K562 (cell line): Measurements from ENCODE around the gene NOL12. TPM values are rescaled to one million over a fixed set of nuclear protein-coding genes. Genes with fewer than 3 reads are reported as not detected.

Source experiments
- ATF2 ChIP-seq: sonication (generic); formaldehyde crosslinking; IDR thresholded peaks from 2 replicates; pipeline ENCODE4 v1.8.1; 2022; ENCODE audit warnings: missing genetic modification reagents
- CBFB ChIP-seq: sonication (generic); formaldehyde crosslinking; IDR thresholded peaks from 2 replicates; pipeline ENCODE4 v1.4.0; 2020; ENCODE audit warnings: mild to moderate bottlenecking, missing genetic modification reagents
- ETV5 ChIP-seq: sonication (generic); formaldehyde crosslinking; IDR thresholded peaks from 2 replicates; pipeline ENCODE4 v1.4.0; 2020; ENCODE audit warnings: low read depth, mild to moderate bottlenecking, missing genetic modification reagents
- HIVEP1 ChIP-seq: fragments of 250-450 bp; sonication (Bioruptor Pico); IDR thresholded peaks from 2 replicates; pipeline ENCODE4 v1.4.0; 2020; ENCODE audit warnings: mild to moderate bottlenecking
- MCM3 ChIP-seq: fragments of 450-650 bp; IDR thresholded peaks from 2 replicates; pipeline ENCODE4 v1.6.1; 2016
- MEF2A ChIP-seq: IDR thresholded peaks from 2 replicates; pipeline ENCODE4 v1.6.1; 2011; ENCODE audit warnings: low read depth, mild to moderate bottlenecking, low read length, moderate library complexity; ENCODE audit not compliant: control insufficient read depth
- NELFE ChIP-seq: IDR thresholded peaks from 2 replicates; pipeline ENCODE4 v1.6.1; 2011; ENCODE audit warnings: mild to moderate bottlenecking; ENCODE audit not compliant: insufficient read depth, insufficient read length
- NFIC ChIP-seq: fragments of 450-650 bp; IDR thresholded peaks from 2 replicates; pipeline ENCODE4 v1.6.1; 2017; ENCODE audit warnings: mild to moderate bottlenecking, inconsistent platforms
- NFXL1 ChIP-seq: fragments of 450-650 bp; formaldehyde crosslinking; IDR thresholded peaks from 2 replicates; pipeline ENCODE4 v1.4.0; 2021; ENCODE audit warnings: mild to moderate bottlenecking
- NRF1 ChIP-seq, 2 experiments: fragments of 450-650 bp; IDR thresholded peaks in 1 of 2; conservative IDR thresholded peaks in 1 of 2; 2 replicates each; pipeline ENCODE4 v1.6.1; 2014; ENCODE audit warnings: mild to moderate bottlenecking in 2 of 2
- RBM34 ChIP-seq: fragments of 200-400 bp; formaldehyde crosslinking; IDR thresholded peaks from 2 replicates; pipeline ENCODE4 v1.6.1; 2018; ENCODE audit warnings: low read length, borderline replicate concordance; ENCODE audit not compliant: insufficient read depth
- SMARCA5 ChIP-seq: fragments of 450-650 bp; IDR thresholded peaks from 2 replicates; pipeline ENCODE4 v1.6.1; 2016
- SMARCE1 ChIP-seq: fragments of 450-650 bp; IDR thresholded peaks from 2 replicates; pipeline ENCODE4 v1.7.1; 2016; ENCODE audit warnings: mild to moderate bottlenecking
- SUPT5H ChIP-seq: fragments of 450-650 bp; IDR thresholded peaks from 2 replicates; pipeline ENCODE4 v1.6.1; 2016
- TBP ChIP-seq: optimal IDR thresholded peaks from 2 replicates; pipeline ENCODE3; 2011; ENCODE audit warnings: low read depth, low read length, improper control_type of control experiment
- TEAD1 ChIP-seq, 2 experiments: fragments of 450-650 bp in 1 of 2; sonication (generic) in 1 of 2; formaldehyde crosslinking; IDR thresholded peaks; 2 replicates each; pipeline versions ENCODE4 v1.4.0 to v1.8.0; 2020 to 2022; ENCODE audit warnings: mild to moderate bottlenecking in 2 of 2, missing genetic modification reagents in 1 of 2
- USF2 ChIP-seq: sonication (generic); formaldehyde crosslinking; IDR thresholded peaks from 2 replicates; pipeline ENCODE4 v1.5.0; 2020; ENCODE audit warnings: missing genetic modification reagents
- ZNF766 ChIP-seq: fragments of 200-800 bp; sonication (Bioruptor generic); conservative IDR thresholded peaks from 2 replicates; pipeline ENCODE4 v1.6.1; 2016; ENCODE audit warnings: missing genetic modification characterization, missing compliant biosample characterization
- polyA plus RNA-seq, 8 experiments: library from polyadenylated mRNA; depleted of rRNA in 4 of 8; stranded (reverse) in 5 of 8; unstranded in 3 of 8; fragments of >200 nt; fragmentation: Nextera tagmentation in 2 of 8; fragmentation: Illumina TruSeq in 1 of 8; extraction: Ambion mirVana in 2 of 8; extraction: Trizol in 1 of 8; gene quantifications; 2 replicates each; pipeline versions ENCODE4 v1.2.1 to v1.2.3, GENCODE V29; 2011 to 2014; ENCODE audit warnings: inconsistent platforms in 1 of 8, missing spikeins in 1 of 8
- total RNA-seq, 7 experiments: library from RNA; depleted of rRNA in 6 of 7; stranded (reverse); fragments of >200 nt in 6 of 7; fragmentation: Illumina TruSeq in 2 of 7; extraction: Trizol in 2 of 7; gene quantifications; 2 replicates each; pipeline versions ENCODE4 v1.2.1 to v1.2.3, GENCODE V29; 2011 to 2021; ENCODE audit warnings: low replicate concordance in 1 of 7
- TF ChIP-seq, protein P1 (sequence below), 3 experiments: fragments of 200-800 bp in 1 of 3; fragments of 250-450 bp in 1 of 3; fragments of 450-650 bp in 1 of 3; sonication (Bioruptor Pico) in 1 of 3; sonication (Bioruptor generic) in 1 of 3; formaldehyde crosslinking in 1 of 3; IDR thresholded peaks; 2 replicates each; pipeline versions ENCODE4 v1.6.1 to v1.8.0; 2016 to 2022; ENCODE audit warnings: mild to moderate bottlenecking in 2 of 3, missing genetic modification characterization in 2 of 3, missing compliant biosample characterization in 1 of 3, moderate library complexity in 1 of 3
- TF ChIP-seq, protein P2 (sequence below), 2 experiments: IDR thresholded peaks; 2 replicates each; pipeline ENCODE4 v1.6.1; 2011; ENCODE audit warnings: borderline replicate concordance in 1 of 2, control low read depth in 1 of 2, low read depth in 1 of 2, low read length in 1 of 2, mild to moderate bottlenecking in 1 of 2, mixed read lengths in 1 of 2, moderate library complexity in 1 of 2; ENCODE audit not compliant: insufficient read depth in 1 of 2, insufficient read length in 1 of 2, poor library complexity in 1 of 2, severe bottlenecking in 1 of 2; ENCODE audit errors: extremely low read depth in 1 of 2

The NOL12 gene
- total and polyA plus RNA-seq, 9 of the 15 experiments (the other 6 are each of a cell fraction or from before 2014, with no cell fraction given), result 2.8 to 40.9 (median 28.5) TPM

GRCh38 chr22:37674951-37675929, 10.9 kb upstream of the NOL12 start, which contains the start of gene LGALS1 (continued):
- TF ChIP-seq ZNF766 (CRISPR knock-in tag) (0 out of 2 replicates have a peak, but pooled peaks have one; percentile 8), ATF2 (CRISPR knock-in tag) (no peak), NELFE (no peak), TEAD1 (CRISPR knock-in tag; IDR thresholded peaks at IDR 0.05) (peak; percentile 31 to 38; a peak in 1 of 4 replicates), RBM34 (no peak), CBFB (CRISPR knock-in tag) (no peak), HIVEP1 (CRISPR knock-in tag) (no peak), MCM3 (no peak), SMARCE1 (0 out of 2 replicates have a peak, but pooled peaks have one; percentile 1), TBP (peak; percentile 76), NFXL1 (no peak), SMARCA5 (peak; percentile 86), NFIC (peak; percentile 90), MEF2A (no peak), USF2 (CRISPR knock-in tag) (no peak), ETV5 (CRISPR knock-in tag) (peak; percentile 96), SUPT5H (peak; percentile 73), NRF1 (conservative IDR thresholded peaks at IDR 0.05 in 1 of 2, IDR thresholded peaks at IDR 0.05 in 1 of 2) (peak; percentile 84 to 87)
- TF ChIP-seq, protein P1, sequence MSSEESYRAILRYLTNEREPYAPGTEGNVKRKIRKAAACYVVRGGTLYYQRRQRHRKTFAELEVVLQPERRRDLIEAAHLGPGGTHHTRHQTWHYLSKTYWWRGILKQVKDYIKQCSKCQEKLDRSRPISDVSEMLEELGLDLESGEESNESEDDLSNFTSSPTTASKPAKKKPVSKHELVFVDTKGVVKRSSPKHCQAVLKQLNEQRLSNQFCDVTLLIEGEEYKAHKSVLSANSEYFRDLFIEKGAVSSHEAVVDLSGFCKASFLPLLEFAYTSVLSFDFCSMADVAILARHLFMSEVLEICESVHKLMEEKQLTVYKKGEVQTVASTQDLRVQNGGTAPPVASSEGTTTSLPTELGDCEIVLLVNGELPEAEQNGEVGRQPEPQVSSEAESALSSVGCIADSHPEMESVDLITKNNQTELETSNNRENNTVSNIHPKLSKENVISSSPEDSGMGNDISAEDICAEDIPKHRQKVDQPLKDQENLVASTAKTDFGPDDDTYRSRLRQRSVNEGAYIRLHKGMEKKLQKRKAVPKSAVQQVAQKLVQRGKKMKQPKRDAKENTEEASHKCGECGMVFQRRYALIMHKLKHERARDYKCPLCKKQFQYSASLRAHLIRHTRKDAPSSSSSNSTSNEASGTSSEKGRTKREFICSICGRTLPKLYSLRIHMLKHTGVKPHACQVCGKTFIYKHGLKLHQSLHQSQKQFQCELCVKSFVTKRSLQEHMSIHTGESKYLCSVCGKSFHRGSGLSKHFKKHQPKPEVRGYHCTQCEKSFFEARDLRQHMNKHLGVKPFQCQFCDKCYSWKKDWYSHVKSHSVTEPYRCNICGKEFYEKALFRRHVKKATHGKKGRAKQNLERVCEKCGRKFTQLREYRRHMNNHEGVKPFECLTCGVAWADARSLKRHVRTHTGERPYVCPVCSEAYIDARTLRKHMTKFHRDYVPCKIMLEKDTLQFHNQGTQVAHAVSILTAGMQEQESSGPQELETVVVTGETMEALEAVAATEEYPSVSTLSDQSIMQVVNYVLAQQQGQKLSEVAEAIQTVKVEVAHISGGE (CRISPR knock-in tag; IDR thresholded peaks at IDR 0.05), result peak in 1 of 3 experiments; percentile 31; a peak in 1 of 6 replicates
- TF ChIP-seq, protein P2, sequence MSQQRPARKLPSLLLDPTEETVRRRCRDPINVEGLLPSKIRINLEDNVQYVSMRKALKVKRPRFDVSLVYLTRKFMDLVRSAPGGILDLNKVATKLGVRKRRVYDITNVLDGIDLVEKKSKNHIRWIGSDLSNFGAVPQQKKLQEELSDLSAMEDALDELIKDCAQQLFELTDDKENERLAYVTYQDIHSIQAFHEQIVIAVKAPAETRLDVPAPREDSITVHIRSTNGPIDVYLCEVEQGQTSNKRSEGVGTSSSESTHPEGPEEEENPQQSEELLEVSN (IDR thresholded peaks at IDR 0.05; ENCODE audit: borderline replicate concordance in 1 of 2, extremely low read depth in 1 of 2, insufficient read depth in 1 of 2, insufficient read length in 1 of 2, low read depth in 1 of 2, low read length in 1 of 2, poor library complexity in 1 of 2, severe bottlenecking in 1 of 2), result peak; percentile 12 to 36
